Activated naive CD8-positive, alpha-beta T cell treated with anti-CD3 and anti-CD28 coated beads, Interleukin-2, amount 50 U/mL, for 24 hours (primary cell): ENCODE measurements around the gene KCTD4.
A peak's percentile ranks its signal among the peaks of the same experiment; 100 is the strongest.
"Not testable (repeated sequence)": the region's sequence is repeated elsewhere in the genome, so short reads cannot be mapped to it uniquely, and the experiment has no call there.

Source experiments
- ATAC-seq: fragments of 150-1000 bp; cut with Tn5 transposase; one replicate; pipeline ENCODE4 v1.10.0; 2021
- DNase-seq: peaks from one replicate; pipeline ENCODE4 v3.0.0; 2021
- H3K27ac Mint-ChIP-seq: one replicate; pipeline ENCODE4 v1.8.0; 2021; ENCODE audit warnings: mild to moderate bottlenecking, mixed read lengths
- H3K27me3 Mint-ChIP-seq: one replicate; pipeline ENCODE4 v1.8.0; 2021; ENCODE audit warnings: mixed read lengths
- H3K36me3 Mint-ChIP-seq: one replicate; pipeline ENCODE4 v1.8.0; 2021; ENCODE audit warnings: low read depth, mixed read lengths
- H3K4me1 Mint-ChIP-seq: one replicate; pipeline ENCODE4 v1.8.0; 2021; ENCODE audit warnings: mixed read lengths
- H3K4me3 Mint-ChIP-seq: one replicate; pipeline ENCODE4 v1.8.0; 2021; ENCODE audit warnings: mild to moderate bottlenecking, moderate library complexity, mixed read lengths
- H3K9me3 Mint-ChIP-seq: one replicate; pipeline ENCODE4 v1.8.0; 2021; ENCODE audit warnings: mixed read lengths

Gene KCTD4

GRCh38 chr13:45198924-45199323, 1.9 kb downstream of the KCTD4 start:
- Mint-ChIP-seq H3K4me3 (no peak overlapping the region), H3K4me1 (peaks cover 19% of the 10 kb centered on the region), H3K27ac (no peak overlapping the region), H3K9me3 (no peaks in the 10 kb centered on the region), H3K27me3 (no peaks in the 10 kb centered on the region), H3K36me3 (peaks cover 22% of the 10 kb centered on the region)
- ATAC-seq: no peak
- DNase-seq: no peak

DNA sequence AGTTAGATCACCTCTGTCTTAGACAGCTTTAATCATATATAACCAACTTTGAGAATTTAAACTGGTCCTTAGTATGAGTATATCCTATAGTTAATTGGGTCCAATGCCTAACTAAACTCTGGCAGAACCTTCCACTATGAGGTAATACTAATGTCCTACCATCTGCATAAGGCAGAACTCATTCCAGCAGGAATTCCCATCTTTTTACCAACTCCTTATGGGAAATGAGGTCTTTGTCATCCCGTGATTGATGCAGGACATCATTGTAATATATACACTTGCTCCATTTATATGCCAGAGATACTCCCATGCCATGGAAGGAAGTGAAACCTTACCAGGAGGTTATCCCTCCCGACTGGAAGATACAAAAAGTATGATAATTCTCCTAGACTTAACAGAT, 2.8 kb downstream of the KCTD4 start:
- ATAC-seq (no peak), DNase-seq (no peak)
- Mint-ChIP-seq H3K9me3 (no peaks in the 10 kb centered on the region), H3K27ac (no peak overlapping the region), H3K4me3 (no peak overlapping the region), H3K27me3 (no peaks in the 10 kb centered on the region), H3K36me3 (peaks cover 22% of the 10 kb centered on the region), H3K4me1 (peaks cover 19% of the 10 kb centered on the region)

GRCh38 chr13:45196622-45197021, 4.2 kb downstream of the KCTD4 start:
- peaks cover 14% of the 10 kb centered on the region for H3K36me3 Mint-ChIP-seq
- no peaks in the 10 kb centered on the region for H3K27me3 Mint-ChIP-seq
- no peak overlapping the region for H3K27ac Mint-ChIP-seq
- no peak for DNase-seq
- H3K9me3 Mint-ChIP-seq: no peaks in the 10 kb centered on the region
- peak; percentile 54 for ATAC-seq
- peaks cover 16% of the 10 kb centered on the region for H3K4me1 Mint-ChIP-seq
- no peak overlapping the region for H3K4me3 Mint-ChIP-seq

- H3K9me3 Mint-ChIP-seq: no peaks in the 10 kb centered on the region
- H3K27me3 Mint-ChIP-seq: no peaks in the 10 kb centered on the region
- DNase-seq: no peak
- no peak for ATAC-seq
- H3K4me1 Mint-ChIP-seq: peaks cover 18% of the 10 kb centered on the region
- peaks cover 12% of the 10 kb centered on the region for H3K36me3 Mint-ChIP-seq
- no peak overlapping the region for H3K27ac Mint-ChIP-seq
- no peak overlapping the region for H3K4me3 Mint-ChIP-seq
These were observed 4.7 kb downstream of the KCTD4 start for GRCh38 chr13:45196096-45196495.

- DNase-seq: no peak
- Mint-ChIP-seq H3K27me3 (no peaks in the 10 kb centered on the region), H3K4me1 (peaks cover 18% of the 10 kb centered on the region), H3K36me3 (peaks cover 10% of the 10 kb centered on the region), H3K4me3 (no peak overlapping the region), H3K27ac (no peak overlapping the region), H3K9me3 (no peaks in the 10 kb centered on the region)
- ATAC-seq: no peak
These were observed 5.4 kb downstream of the KCTD4 start for GRCh38 chr13:45195421-45195820.

DNA sequence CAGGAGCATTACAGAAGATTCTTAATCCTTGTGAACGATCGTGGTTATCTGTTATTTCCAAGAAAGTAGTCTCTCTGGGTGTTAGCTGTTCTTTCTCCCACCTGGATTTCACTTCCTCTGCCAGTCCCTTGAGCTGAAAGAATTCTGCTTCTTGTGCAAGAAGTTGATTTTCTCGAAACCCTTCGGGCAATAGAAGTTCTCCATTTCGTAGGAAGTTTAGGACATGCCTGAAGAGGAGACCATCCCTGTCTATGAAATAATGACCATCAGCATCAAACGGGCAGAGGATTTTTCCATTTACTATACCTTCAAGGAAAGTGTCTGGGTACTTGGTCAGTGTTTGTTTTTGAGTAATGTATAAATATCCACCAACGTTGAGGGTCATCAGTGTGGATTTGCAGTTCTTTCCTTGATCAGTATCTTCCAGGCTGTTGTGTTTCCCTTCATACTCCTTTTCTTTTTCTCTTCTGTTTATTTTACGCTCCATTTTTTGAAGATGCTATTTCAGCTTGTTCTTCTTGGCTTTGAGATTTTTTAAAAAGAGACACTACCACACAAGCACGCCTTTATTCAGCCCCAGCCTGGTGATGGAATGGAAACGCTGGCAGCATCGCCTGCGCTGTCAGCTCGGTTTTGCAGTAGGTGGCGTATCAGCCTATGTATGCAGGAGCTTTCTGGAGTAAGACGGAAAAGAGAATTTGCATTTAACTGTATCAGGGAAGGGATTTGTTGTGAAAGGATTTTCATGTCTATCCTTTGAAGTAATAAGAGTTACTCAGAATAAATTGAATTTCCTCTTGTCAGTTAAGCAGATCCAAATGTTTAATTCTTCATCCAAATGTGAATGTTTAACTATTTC, 6.5 kb downstream of the KCTD4 start:
- no peaks in the 10 kb centered on the region for H3K27me3 Mint-ChIP-seq
- DNase-seq (no peak), ATAC-seq (no peak)
- H3K4me1 Mint-ChIP-seq: peaks cover 18% of the 10 kb centered on the region
- H3K9me3 Mint-ChIP-seq: no peaks in the 10 kb centered on the region
- no peak overlapping the region for H3K27ac Mint-ChIP-seq
- no peak overlapping the region for H3K4me3 Mint-ChIP-seq
- H3K36me3 Mint-ChIP-seq: peaks cover 8% of the 10 kb centered on the region

DNA sequence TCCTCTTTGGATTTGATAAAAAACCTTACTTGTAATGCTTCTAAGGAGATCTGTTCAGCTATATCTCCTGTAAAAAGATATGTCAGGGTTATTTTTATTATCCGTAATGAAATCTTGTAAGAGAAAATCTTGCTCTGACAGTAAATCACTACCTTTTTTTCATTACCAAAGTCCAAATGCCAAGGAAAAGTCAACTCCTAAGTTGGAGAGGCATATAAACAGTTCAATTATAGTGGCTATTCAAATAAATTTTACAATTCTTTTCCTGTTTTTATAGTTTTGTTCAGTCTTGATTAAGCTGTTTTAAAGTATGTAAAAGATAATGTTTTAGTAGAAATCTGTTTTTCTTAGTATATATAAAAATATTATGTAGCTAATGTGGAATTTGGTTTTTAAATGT, 9.0 kb downstream of the KCTD4 start:
- DNase-seq (no peak), ATAC-seq (no peak)
- Mint-ChIP-seq H3K4me1 (peaks cover 17% of the 10 kb centered on the region), H3K27ac (no peak overlapping the region), H3K9me3 (no peaks in the 10 kb centered on the region), H3K36me3 (peaks cover 17% of the 10 kb centered on the region), H3K27me3 (no peaks in the 10 kb centered on the region), H3K4me3 (no peak overlapping the region)

DNA sequence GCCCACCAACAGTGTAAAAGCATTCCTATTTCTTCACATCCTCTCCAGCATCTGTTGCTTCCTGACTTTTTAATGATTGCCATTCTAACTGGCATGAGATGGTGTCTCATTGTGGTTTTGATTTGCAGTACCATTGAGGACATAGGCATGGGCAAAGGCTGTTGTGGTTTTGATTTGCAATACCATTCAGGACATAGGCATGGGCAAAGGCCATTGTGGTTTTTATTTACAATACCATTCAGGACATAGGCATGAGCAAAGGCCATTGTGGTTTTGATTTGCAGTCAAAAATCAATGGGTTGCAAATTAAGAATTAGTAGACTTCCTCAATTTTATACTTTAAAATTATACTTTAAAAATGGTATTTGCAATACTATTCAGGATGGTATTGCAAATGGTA, 11.3 kb downstream of the KCTD4 start:
- H3K36me3 Mint-ChIP-seq: peaks cover 19% of the 10 kb centered on the region
- not testable (repeated sequence) for ATAC-seq, H3K27me3 Mint-ChIP-seq, DNase-seq, H3K4me1 Mint-ChIP-seq, H3K27ac Mint-ChIP-seq, H3K4me3 Mint-ChIP-seq, H3K9me3 Mint-ChIP-seq

GRCh38 chr13:45189077-45189476, 11.8 kb downstream of the KCTD4 start:
- not testable (repeated sequence) for DNase-seq, ATAC-seq, H3K27me3 Mint-ChIP-seq, H3K4me3 Mint-ChIP-seq, H3K4me1 Mint-ChIP-seq, H3K9me3 Mint-ChIP-seq, H3K27ac Mint-ChIP-seq
- H3K36me3 Mint-ChIP-seq: peaks cover 17% of the 10 kb centered on the region

DNA sequence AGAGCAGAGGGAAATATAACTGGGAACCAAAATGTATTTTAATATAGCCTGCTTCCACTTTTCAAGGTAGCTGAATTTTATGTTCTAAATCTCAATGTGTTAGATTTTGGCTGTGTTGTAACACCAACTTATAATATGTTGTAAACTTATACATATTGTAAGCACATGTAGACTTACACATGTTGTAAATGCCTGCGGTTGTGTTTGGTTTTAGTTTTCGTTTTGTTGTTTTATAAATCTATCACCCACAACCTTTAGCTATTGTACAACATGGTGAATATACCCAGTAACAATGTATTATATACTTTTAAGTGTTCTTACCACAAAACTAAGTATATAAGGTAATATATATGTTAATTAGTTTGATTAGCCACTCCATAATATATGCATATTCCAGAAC, 15.6 kb downstream of the KCTD4 start:
- ATAC-seq: no peak
- peaks cover 17% of the 10 kb centered on the region for H3K4me1 Mint-ChIP-seq
- H3K27me3 Mint-ChIP-seq: no peaks in the 10 kb centered on the region

DNA sequence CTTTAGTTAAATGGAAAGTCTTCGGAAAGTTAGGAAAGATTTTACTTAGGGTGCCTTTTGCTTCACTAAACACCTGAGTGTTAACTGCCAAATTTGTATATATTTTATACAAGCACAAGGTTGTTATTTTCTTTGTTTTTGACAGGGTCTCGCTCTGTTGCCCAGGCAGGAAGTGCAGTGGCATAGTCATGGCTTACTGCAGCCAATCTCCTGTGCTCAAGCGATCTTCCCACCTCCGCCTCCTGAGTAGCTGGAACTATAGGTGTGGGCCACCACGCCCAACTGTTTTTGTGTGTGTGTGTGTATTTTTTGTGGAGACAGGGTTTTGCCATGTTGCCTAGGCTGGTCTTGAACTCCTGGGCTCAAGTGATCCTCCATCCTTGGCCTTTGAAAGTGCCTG, 16.2 kb downstream of the KCTD4 start:
- H3K4me1 Mint-ChIP-seq: peaks cover 20% of the 10 kb centered on the region
- no peaks in the 10 kb centered on the region for H3K9me3 Mint-ChIP-seq
- no peak overlapping the region for H3K27ac Mint-ChIP-seq
- peaks cover 27% of the 10 kb centered on the region for H3K36me3 Mint-ChIP-seq
- DNase-seq: no peak
- H3K4me3 Mint-ChIP-seq: no peak overlapping the region
- no peak for ATAC-seq
- no peaks in the 10 kb centered on the region for H3K27me3 Mint-ChIP-seq

More for the DNA sequence above, 15.6 kb downstream of the KCTD4 start:
- H3K27ac Mint-ChIP-seq: no peak overlapping the region
- DNase-seq: no peak
- H3K36me3 Mint-ChIP-seq: peaks cover 27% of the 10 kb centered on the region
- H3K4me3 Mint-ChIP-seq: no peak overlapping the region
- no peaks in the 10 kb centered on the region for H3K9me3 Mint-ChIP-seq

DNA sequence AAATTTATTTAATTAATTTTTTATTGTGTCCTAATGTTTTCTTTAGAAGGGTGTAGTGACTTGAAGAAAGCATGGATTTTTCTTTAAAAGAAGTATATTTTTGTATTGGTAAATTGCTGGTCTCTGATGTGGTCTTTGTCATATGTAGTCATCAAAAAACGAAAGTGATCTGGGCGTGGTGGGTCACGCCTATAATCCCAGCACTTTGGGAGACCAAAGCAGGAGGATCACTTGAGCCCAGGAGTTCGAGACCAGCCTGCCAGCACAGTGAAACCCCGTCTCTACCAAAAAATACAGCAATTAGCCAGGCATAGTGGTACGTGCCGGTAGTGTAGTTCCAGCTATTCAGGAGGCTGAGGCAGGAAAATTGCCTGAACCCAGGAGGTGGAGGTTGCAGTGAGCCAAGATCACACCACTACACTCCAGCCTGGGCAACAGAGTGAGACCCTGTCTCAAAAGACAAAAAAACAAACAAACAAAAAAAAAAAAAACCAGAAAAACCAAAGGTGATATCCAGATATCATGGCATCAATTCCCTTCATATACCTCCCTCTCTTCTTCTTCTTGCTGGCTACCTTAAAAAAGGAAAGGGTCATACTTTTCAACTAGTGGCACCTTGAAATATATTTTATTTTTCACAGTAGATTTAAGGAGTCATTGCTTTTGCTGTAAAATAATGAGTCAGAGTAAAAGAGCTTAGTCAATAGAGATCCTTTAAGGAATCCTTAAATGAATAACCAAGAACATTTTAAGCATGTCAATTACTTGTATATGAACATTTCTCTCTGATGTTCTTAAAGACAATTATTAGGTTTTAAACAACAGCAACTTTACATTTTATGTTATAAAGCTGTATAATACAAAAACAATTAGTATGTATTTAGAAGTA, 19.9 kb downstream of the KCTD4 start:
- no peak overlapping the region for H3K4me3 Mint-ChIP-seq
- peaks cover 43% of the 10 kb centered on the region for H3K4me1 Mint-ChIP-seq
- no peaks in the 10 kb centered on the region for H3K27me3 Mint-ChIP-seq
- no peaks in the 10 kb centered on the region for H3K9me3 Mint-ChIP-seq
- ATAC-seq (no peak), DNase-seq (no peak)
- H3K27ac Mint-ChIP-seq: no peak overlapping the region
- H3K36me3 Mint-ChIP-seq: peaks cover 22% of the 10 kb centered on the region

GRCh38 chr13:45180303-45180702, 20.5 kb downstream of the KCTD4 start:
- Mint-ChIP-seq H3K4me3 (no peak overlapping the region), H3K27me3 (no peaks in the 10 kb centered on the region), H3K36me3 (peaks cover 23% of the 10 kb centered on the region), H3K9me3 (no peaks in the 10 kb centered on the region), H3K4me1 (peaks cover 43% of the 10 kb centered on the region), H3K27ac (no peak overlapping the region)
- no peak for ATAC-seq
- DNase-seq: no peak

- Mint-ChIP-seq H3K4me1 (peaks cover 42% of the 10 kb centered on the region), H3K27me3 (no peaks in the 10 kb centered on the region), H3K9me3 (no peaks in the 10 kb centered on the region), H3K4me3 (no peak overlapping the region), H3K36me3 (peaks cover 29% of the 10 kb centered on the region), H3K27ac (no peak overlapping the region)
- no peak for ATAC-seq
- no peak for DNase-seq
These were observed 21.4 kb downstream of the KCTD4 start for GRCh38 chr13:45179428-45179827.
